GM18511 (cell line): ENCODE data around the gene TMEM94.
"Not testable (repeated sequence)": the region's sequence is repeated elsewhere in the genome, so short reads cannot be mapped to it uniquely, and the experiment has no call there.

Experiments
- ATAC-seq: cut with Tn5 transposase; IDR thresholded peaks from one replicate; pipeline ENCODE4 v1.9.1; 2021; ENCODE audit warnings: mild to moderate bottlenecking, moderate library complexity; ENCODE audit not compliant: unreplicated experiment

The TMEM94 gene

DNA sequence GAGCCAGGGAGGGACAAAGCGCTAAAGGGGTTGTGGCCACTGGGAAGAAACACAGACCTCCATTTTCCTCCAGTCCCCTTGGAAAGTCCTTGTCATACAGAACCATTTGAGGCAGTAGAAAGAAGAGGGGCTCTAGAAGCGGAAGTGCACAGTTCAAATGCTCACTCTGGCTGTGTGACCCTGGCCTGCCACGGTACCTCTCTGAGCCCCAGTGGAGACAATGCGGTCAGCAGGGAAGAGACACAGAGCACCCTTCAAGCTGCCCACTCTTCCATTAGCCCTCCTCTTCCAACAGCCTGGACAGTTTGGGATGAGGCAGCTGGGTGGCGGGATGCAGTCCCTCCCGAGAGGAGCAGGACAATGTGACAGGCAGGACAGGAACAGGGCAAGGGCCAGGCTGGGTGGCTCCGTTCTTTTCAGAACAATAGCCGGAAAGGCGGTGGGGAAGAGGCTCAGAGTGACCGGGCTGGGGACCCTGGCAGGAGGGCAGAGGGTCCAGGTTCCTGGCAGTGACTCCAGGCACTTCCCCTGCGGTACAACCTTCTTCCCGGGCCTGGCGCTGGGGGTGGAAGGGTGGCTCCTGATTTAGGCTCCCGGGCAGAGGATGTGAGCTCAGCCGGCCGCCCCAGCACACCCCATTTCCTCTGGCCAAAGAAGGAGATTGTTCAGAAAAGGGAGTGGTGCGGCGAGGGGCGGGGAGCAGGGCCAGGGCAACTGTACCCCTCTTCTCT lies 53.3 kb downstream of the TMEM94 start:
- ATAC-seq, result no peak

DNA sequence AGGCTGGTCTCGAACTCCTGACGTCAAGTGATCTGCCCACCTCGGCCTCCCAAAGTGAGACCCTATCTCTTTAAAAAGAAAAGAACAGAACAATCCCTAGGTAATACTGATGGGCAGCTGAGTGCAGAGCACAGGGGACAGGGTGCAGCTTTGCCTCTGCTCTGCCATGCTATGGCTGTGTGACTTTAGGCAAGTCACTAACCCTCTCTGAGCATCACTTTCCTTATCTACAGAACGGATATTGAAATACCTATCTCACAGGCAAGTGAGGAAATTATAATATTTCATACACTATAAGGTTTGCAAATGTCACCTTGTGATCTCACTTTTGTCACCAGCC lies 54.8 kb downstream of the TMEM94 start:
- ATAC-seq, result no peak

DNA sequence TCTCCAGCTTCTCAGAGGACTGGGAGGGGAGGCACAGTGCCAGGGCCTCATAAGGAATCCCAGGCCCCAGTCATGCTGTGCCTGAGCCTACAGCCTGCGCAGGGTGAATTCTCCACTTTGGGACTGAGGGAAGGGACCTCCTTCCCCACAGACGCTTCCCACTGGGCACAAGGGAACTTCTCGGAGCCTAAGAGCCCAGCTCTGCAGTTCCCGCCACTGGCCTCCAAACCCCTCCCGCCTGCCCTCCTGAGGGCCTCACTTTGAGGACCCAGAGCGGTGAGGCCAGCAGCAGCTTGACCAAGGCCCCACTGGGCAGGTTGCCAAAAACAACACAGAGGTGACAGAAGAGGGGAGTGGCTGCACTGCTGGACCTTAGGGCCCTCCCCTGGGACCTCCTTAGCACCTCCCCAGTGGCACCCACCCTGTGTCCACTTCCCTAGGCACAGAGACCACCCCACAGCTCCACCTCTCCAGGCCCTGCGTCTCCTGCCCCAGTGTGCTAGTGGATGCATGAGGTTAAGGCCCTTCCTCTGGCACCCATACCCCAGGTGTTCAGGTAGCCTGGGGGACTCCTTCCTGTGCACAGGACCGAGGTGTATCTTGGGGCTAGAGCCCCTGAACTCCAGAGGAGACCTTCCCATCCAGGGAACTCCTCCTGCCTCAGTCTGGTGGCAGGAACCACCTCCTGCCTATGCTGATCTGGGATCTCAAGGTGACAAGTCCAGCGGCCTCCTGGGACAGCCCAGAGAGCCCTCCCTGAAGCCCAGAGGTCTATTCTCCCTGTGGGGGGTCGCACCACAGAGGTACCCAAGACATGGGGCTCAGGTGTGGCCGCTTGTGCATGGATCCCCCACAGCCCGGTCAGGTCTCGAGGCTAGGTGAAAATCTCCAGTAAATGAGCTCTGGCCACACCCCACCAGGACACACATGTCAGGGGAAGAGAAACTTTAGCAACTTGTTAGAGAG lies 55.5 kb downstream of the TMEM94 start:
- ATAC-seq, result no peak

DNA sequence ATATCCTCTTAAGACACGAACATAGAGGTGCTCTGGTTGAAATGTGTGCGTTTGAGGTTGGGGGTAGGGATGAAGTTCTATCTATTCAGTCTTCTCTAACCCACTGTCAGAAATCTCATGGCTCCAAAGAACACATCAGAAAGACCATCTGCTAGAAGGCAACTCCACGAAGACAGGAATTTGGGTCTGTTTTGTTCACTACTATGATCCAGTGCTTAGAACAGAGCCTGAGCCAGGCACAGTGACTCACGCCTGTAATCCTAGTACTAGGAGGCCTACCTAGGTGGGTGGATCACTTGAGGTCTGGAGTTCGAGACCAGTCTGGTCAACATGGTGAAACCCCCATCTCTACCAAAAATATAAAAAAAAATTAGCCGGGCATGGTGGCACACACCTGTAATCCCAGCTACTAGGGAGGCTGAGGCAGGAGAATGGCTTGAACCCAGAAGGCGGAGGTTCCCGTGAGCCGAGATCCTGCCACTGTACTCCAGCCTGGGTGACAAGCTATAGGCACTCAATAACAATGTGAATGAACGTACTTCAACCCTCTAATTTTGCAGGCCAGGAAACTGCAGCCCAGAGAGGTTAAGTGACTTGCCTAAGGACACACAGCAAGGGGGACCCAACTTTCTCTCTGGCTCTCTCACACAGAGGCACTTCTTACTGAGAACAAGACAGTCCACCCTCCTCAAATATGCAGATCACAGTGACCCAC lies 56.6 kb downstream of the TMEM94 start:
- ATAC-seq, result no peak

DNA sequence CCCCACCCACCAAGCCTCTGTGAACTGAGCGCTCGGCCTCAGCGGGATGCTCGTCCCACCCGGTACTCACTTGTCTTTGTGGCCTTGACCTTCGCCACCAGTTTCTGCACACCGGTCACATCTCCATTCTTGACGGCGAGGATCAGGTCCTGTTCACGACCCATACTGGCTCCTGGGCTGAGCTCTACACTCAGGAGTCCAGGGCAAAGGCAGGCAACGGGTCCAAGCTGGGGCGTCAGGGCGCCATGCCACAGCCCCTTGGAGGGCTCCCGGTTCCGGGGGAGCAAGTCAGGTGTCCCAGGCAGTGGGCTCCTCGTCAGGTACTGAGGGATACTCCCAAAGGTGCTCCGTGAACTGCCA lies 57.2 kb downstream of the TMEM94 start:
- no peak for ATAC-seq

DNA sequence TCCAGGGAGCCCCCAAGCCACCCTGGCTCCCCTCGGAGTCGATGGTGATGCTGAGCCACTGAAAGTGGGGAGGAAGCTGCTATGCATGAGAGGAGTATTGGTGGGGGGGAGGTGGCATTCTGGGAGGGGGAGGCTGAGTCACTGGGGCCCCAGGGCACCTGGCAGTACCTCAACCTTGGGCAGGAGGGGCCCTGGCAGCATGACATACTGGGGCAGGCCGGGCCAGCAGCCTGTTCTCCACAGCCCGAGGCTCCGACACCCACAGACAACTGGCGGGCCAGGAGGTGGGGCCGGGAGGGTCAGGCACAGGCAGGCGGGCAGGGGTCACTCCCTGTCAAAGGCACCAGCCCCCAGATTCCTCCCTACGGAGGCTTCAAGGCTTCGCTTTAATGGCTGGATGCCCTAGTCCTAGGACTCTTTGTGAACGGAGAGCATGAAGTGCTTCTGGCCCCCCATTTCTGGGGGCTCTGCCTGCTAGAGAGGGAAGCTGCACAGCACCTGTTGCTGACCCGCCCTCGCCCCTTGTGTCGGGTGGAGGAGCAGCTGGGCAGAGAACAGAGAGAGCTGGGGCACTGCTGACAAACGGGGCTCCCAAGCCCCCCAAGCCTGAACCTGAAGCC lies 58.0 kb downstream of the TMEM94 start:
- no peak for ATAC-seq

DNA sequence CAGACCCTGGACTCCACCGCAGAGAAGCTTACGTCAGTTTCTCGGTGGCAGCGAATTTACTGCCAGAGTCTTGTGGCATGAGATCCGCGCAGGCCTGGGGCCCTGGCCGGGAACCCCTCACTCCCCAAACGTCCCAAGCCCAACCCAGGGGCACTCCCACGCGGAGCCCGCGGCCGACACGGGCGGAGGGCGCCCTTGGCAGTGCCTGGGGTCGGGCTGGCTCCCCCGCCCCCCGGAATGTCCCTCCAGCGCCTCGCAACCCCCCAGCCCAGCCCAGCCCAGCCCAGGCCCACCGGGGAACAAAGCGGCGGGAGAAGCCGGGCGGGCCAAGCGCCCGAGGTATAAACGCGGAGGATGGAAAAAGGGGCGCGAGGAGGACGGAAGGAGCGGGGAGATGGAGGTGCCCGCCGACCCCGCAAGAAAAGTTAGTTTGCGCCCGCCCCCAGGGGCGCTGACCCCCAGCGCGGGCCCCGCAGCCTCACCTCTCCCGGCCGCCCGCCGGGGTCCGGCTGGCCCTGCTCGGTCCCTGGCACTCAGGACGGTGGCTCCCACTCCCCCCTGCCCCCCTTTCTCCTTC lies 58.6 kb downstream of the TMEM94 start:
- no peak for ATAC-seq

DNA sequence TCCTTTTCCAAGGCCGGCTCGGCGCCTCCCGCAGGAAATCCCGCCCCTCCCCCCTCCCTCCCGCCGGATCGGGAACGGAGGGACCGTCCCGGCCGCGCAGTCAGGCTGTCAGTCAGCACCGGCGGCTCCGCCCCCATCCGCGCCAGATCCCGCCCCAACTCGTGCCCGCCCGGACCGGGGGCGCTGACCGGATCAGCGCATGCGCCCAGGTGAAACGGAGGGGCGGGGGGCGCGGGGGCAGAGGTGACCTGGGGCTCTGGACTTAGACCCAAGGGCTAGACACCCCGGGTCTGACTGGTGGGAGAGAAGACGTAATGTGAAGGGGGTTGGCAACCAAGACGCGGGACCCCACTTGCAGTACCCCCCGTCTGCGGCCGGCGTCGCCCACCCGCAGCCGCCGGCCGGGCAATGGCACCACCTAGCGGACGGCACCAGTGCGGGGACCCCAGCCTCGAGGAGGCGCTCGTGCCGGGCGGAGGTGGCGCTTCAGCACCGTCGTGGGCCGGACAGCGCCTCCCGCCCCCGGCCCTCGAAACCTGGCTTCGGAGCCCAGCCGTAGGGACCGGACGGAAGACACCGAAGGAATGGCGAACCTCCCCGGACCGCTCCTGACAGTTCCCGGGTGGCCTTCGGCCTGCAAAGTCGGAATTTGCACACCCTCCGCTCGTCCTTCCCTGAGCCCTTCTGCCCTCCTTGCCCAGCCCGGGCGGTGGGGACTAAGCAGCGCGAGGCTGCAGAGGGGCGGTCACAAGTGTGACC lies 59.2 kb downstream of the TMEM94 start, which contains the start of gene CASKIN2:
CASKIN2 (minus strand) TSS at position 42 of the 759 bp plus-strand sequence. CDS start 1,733 bp downstream, outside the sequence.
- ATAC-seq, result peak; percentile 48

DNA sequence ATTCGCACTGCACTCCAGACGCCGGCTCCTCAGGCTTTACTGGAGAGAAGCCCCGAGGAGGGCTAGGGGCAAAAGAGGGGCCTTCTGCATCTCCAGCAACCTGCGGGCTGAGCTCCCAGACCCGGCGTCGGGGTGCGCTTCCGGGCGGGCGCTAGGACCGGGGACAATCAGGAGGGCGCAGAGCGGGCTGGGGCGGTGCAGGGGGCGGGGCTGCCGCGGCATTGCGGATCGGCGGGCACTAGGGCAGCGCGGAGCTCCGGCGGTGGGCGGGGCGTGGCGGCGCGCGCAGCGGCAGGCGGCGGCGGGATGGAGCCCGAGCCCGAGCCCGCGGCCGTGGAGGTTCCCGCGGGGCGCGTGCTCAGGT lies 59.8 kb downstream of the TMEM94 start, which contains the start of gene TSEN54:
TSEN54 (plus strand) TSS at position 274 of the 364 bp plus-strand sequence; CDS start at position 307, 33 bp downstream.
- peak; percentile 85 for ATAC-seq

DNA sequence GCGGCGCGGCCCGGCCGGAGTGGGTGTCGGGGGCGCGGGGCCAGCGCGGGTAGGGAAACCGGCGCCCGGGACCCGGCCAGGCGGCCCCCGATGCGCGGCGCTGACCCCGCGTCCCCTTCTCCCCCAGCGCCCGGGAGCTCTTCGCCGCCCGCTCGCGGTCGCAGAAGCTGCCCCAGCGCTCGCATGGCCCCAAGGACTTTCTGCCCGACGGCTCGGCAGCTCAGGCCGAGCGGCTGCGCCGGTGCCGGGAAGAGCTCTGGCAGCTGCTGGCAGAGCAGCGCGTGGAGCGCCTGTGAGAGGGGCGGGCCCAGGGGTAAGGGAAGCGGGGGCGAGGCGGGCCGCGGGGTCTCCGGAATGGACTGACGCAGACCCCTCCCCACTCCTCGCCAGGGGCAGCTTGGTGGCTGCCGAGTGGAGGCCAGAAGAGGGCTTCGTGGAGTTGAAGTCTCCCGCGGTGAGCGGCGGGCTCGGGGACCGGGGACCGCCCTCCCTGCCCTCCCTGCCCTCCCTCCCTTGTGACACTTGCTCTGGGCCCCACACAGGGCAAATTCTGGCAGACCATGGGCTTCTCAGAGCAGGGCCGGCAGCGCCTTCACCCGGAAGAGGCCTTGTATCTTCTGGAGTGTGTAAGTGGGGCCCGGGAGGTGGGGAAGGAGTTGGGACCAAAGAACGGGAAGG lies 60.3 kb downstream of the TMEM94 start:
- ATAC-seq, result peak; percentile 24

DNA sequence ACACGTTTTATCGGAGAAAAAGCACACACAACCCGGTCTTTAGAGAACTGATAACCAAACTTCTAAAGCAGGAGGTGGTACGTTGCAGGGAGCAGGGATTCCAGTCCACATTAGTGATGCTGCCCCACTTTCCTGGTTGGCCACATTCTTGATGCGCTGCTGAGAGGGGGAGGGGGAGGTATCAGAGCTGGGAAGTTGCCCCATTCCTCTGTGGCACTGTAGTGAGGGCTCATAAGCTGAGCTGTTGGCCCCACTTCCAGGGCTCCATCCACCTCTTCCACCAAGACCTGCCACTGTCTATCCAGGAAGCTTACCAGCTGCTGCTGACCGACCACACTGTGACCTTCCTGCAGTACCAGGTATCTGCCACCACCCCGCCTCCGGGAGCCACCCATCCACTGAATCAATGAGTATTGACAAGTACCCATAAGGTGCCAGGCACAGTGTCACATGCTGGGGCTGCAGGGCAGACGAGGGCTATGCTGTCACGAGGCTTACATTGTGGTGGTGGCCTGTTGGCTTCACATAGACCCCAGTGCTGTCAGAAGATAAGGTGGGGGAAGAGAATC lies 60.9 kb downstream of the TMEM94 start:
- no peak for ATAC-seq

DNA sequence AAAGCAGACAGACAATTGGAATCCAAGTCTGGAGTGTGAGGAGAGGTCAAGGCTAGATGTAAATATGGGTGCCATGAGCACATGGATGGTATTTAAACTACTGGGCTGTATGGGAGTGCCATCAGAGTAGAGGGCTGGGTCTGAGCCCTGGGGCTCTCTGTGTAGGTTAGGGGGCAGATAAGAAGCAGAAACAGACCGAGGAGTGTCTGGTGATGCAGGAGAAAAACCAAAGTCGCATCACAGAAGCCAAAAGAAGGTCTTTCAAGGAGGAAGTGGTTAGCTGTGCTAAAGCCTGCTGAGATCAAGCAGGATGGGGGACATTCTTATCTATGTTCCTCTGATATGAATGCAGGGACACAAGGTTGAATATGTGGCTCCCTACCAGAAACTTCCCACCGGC lies 61.8 kb downstream of the TMEM94 start:
- no peak for ATAC-seq

DNA sequence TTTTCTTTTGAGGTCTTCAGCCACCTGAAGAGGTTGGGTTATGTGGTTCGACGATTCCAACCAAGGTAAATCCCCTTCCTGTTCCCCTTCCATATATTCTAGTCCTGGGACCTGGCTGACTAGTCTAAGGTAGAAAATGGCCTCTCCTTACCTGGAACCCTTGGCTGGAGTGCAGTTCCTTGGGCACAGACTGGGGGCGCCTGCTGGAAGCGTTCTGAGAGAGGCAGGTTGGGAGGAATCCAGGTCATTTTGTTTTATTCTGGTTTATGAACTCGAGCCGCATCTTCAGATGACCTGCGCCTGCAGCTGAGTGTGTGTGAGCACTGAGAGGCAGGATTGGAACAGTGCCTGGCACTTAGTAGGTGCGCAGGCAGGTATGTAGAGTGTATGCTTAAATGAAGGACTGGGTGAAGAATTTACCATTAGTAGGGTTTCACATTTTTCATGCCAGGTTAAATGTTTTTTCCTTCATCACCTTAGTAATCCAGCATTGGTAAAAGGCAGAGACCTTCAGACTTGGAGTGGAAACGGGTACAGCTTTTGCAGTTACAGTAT lies 62.6 kb downstream of the TMEM94 start:
- ATAC-seq, result no peak

DNA sequence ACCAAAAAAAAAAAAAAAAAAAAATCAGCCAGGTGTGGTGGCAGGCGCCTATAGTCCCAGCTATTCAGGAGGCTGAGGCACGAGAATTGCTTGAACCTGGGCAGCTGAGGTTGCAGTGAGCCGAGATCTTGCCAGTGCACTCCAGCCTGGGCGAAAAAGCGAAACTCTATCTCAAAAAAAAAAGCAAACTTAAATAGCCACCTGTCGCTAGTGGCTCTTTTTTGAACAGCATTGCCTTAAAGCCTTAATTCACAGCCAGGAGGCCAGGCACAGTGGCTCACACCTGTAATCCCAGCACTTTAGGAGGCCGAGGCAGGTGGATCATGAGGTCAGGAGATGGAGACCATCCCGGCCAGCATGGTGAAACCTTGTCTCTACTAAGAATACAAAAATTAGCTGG lies 64.0 kb downstream of the TMEM94 start:
- ATAC-seq, result not testable (repeated sequence)

DNA sequence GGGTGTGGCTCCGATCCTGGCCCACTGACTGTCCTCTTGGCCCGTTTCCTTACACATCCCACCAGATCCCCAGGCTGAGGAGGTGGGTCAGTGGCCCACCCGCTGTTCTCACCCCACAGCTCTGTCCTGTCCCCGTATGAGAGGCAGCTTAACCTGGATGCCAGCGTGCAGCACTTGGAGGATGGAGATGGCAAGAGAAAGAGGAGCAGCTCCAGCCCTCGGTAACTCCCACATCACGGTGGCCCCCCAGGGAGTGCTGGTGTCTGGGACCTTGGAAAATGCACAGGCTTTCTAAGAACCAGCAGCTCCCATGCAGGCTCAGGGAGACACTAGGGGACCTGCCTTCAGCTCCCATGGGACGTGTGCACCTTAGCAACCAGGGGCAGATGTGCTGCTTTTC lies 64.9 kb downstream of the TMEM94 start:
- no peak for ATAC-seq

DNA sequence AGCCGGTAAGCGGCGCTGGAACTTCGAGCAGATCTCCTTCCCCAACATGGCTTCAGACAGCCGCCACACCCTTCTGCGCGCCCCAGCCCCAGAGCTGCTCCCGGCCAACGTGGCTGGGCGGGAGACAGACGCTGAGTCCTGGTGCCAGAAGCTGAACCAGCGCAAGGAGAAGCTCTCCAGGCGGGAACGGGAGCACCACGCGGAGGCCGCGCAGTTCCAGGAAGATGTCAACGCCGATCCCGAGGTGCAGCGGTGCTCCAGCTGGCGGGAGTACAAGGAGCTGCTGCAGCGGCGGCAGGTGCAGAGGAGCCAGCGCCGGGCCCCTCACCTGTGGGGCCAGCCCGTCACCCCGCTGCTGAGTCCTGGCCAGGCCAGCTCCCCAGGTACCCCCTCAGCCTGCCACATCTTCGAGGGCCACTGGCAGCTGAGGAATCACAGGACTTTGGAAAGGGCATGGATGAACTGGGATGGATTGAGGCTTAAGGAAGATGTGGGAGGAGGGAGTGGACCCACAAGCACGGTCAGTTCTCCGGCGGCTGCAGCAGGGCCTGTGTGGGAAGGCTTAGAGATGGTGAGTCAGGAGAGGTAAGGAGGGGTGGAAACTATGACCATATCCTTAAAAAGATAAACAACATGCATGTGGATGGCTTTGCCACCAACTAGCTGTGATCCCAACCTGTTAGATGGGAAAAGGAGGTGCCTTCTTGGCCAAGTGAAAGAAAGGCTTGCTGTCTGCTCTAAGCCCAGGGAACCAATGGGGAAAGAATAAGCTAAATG lies 65.7 kb downstream of the TMEM94 start:
- no peak for ATAC-seq

DNA sequence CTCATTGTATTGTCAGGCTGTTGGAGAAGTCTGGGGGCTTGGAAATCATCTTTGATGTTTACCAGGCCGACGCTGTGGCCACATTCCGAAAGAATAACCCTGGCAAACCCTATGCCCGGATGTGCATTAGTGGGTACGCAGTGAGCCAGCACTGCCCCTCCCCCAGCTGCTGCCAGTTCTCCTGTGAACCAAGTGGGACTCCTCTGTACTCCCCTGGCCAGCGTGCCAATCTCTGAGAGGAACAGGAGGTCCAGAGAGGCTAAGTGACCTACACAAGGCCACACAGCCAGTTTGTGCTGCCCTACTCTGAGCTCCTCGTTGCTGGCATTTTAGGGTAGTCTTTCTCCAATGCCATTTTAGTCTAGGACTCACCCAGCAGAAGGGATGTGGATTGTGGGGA lies 67.2 kb downstream of the TMEM94 start:
- no peak for ATAC-seq
